GM23338 (cell line): ENCODE measurements around the gene TCP10L.

Experiments used
- CTCF ChIP-seq, 2 experiments: fragments of 200-600 bp in 1 of 2; sonication (generic) in 1 of 2; conservative IDR thresholded peaks; 2 replicates each; pipeline versions ENCODE4 v1.5.1 to v1.6.1; 2016 to 2017; ENCODE audit warnings: antibody characterized with exemption in 2 of 2, low read depth in 2 of 2, mild to moderate bottlenecking in 2 of 2, moderate library complexity in 1 of 2
- EZH2 ChIP-seq: fragments of 200-600 bp; sonication (generic); IDR thresholded peaks from one replicate; pipeline ENCODE4 v1.8.0; 2017; ENCODE audit warnings: antibody characterized with exemption, mild to moderate bottlenecking, low read depth; ENCODE audit not compliant: unreplicated experiment
- EZH2phosphoT487 ChIP-seq: fragments of 200-600 bp; sonication (generic); IDR thresholded peaks from one replicate; pipeline ENCODE4 v1.8.1; 2018; ENCODE audit warnings: antibody characterized with exemption; ENCODE audit not compliant: unreplicated experiment
- POLR2AphosphoS5 ChIP-seq: IDR thresholded peaks from 2 replicates; pipeline ENCODE4 v1.6.1; 2016; ENCODE audit warnings: antibody characterized with exemption, low read depth
- REST ChIP-seq: IDR thresholded peaks from one replicate; pipeline ENCODE4 v1.6.1; 2018; ENCODE audit warnings: antibody characterized with exemption; ENCODE audit not compliant: unreplicated experiment
- STAT1 ChIP-seq: IDR thresholded peaks from one replicate; pipeline ENCODE4 v1.6.1; 2016; ENCODE audit warnings: antibody characterized with exemption; ENCODE audit not compliant: unreplicated experiment
- ZNF331 ChIP-seq: fragments of 250-450 bp; sonication (Bioruptor Pico); IDR thresholded peaks from 2 replicates; pipeline ENCODE4 v1.5.0; 2020; ENCODE audit warnings: low read depth, mild to moderate bottlenecking, moderate library complexity

GRCh38 chr21:32567626-32568025, 17.7 kb downstream of the TCP10L start:
- TF ChIP-seq CTCF (conservative IDR thresholded peaks at IDR 0.05; ENCODE audit: low read depth in 2 of 2) (no peak), POLR2AphosphoS5 (no peak), EZH2 (no peak), REST (no peak), ZNF331 (no peak), STAT1 (no peak), EZH2phosphoT487 (no peak)
